ENCODE measurements around the gene CD101. TPM values are rescaled to one million over a fixed set of nuclear protein-coding genes. Genes with fewer than 3 reads are reported as not detected.

Gene CD101
- polyA plus RNA-seq, 3 donors, result 27.2 to 101 (median 54.7) TPM

GRCh38 chr1:116961606-116962005, 40.0 kb upstream of the CD101 start:
- WGBS (ENCODE audit: insufficient coverage), result 96% methylated on average over 4 of the region's 6 CpGs
- Histone ChIP-seq H3K4me2 (replicated peaks; ENCODE audit: extremely low read depth, low read length, poor library complexity, severe bottlenecking) (no peak overlapping the region), H2AFZ (ENCODE audit: insufficient read depth, low read depth, low read length, poor library complexity, severe bottlenecking) (no peak overlapping the region), H3K4me3 (replicated peaks in 1 of 3; ENCODE audit: low read depth in 2 of 3, low read length in 3 of 3) (no peak overlapping the region), H3K27ac (ENCODE audit: low read depth in 1 of 2, low read length in 2 of 2) (no peak overlapping the region), H3K36me3 (replicated peaks in 1 of 2; ENCODE audit: control insufficient read depth in 1 of 2, insufficient read depth in 2 of 2, low read length in 2 of 2) (no peaks in the 10 kb centered on the region), H3K27me3 (ENCODE audit: control insufficient read depth in 2 of 2, insufficient read depth in 2 of 2, low read length in 2 of 2) (no peaks in the 10 kb centered on the region), H3K9me3 (replicated peaks in 1 of 2; ENCODE audit: control insufficient read depth in 1 of 2, insufficient read depth in 1 of 2, low read length in 2 of 2) (no peaks in the 10 kb centered on the region), H3K79me2 (ENCODE audit: insufficient read depth, low read length) (no peaks in the 10 kb centered on the region), H3K4me1 (ENCODE audit: control insufficient read depth in 1 of 2, insufficient read depth in 2 of 2, low read length in 2 of 2) (peaks cover 7% of the 10 kb centered on the region in 2 donors), H4K20me1 (ENCODE audit: insufficient read depth, low read length) (no peaks in the 10 kb centered on the region), H3K9ac (ENCODE audit: insufficient read depth, low read length, poor library complexity, severe bottlenecking) (no peak overlapping the region)
- no peak overlapping the region for H3K4me3 Mint-ChIP-seq
- no peaks in the 10 kb centered on the region for H3K4me1 Mint-ChIP-seq
- H3K27ac Mint-ChIP-seq, result no peak overlapping the region
- no peak for TF ChIP-seq CTCF (IDR thresholded peaks at IDR 0.05)
- peaks cover 2 to 5% (median 4%) of the 10 kb centered on the region in 3 donors for H3K27me3 Mint-ChIP-seq (ENCODE audit: low read depth in 3 of 3)
- no peaks in the 10 kb centered on the region for H3K36me3 Mint-ChIP-seq
- no peaks in the 10 kb centered on the region for H3K9me3 Mint-ChIP-seq
- intact Hi-C loops (cut with micrococcal nuclease), result no loop called here
- no peak for DNase-seq

GRCh38 chr1:116962987-116963639, 38.4 kb upstream of the CD101 start:
- intact Hi-C loops (cut with micrococcal nuclease), result no loop called here
- Histone ChIP-seq H3K79me2 (ENCODE audit: insufficient read depth, low read length) (no peaks in the 10 kb centered on the region), H3K9me3 (replicated peaks in 1 of 2; ENCODE audit: control insufficient read depth in 1 of 2, insufficient read depth in 1 of 2, low read length in 2 of 2) (no peaks in the 10 kb centered on the region), H2AFZ (ENCODE audit: insufficient read depth, low read depth, low read length, poor library complexity, severe bottlenecking) (no peak overlapping the region), H4K20me1 (ENCODE audit: insufficient read depth, low read length) (no peaks in the 10 kb centered on the region), H3K9ac (ENCODE audit: insufficient read depth, low read length, poor library complexity, severe bottlenecking) (no peak overlapping the region), H3K4me3 (replicated peaks in 1 of 3; ENCODE audit: low read depth in 2 of 3, low read length in 3 of 3) (no peak overlapping the region), H3K4me1 (ENCODE audit: control insufficient read depth in 1 of 2, insufficient read depth in 2 of 2, low read length in 2 of 2) (peaks cover 7% of the 10 kb centered on the region in 2 donors), H3K36me3 (replicated peaks in 1 of 2; ENCODE audit: control insufficient read depth in 1 of 2, insufficient read depth in 2 of 2, low read length in 2 of 2) (no peaks in the 10 kb centered on the region), H3K4me2 (replicated peaks; ENCODE audit: extremely low read depth, low read length, poor library complexity, severe bottlenecking) (no peak overlapping the region), H3K27ac (ENCODE audit: low read depth in 1 of 2, low read length in 2 of 2) (no peak overlapping the region), H3K27me3 (ENCODE audit: control insufficient read depth in 2 of 2, insufficient read depth in 2 of 2, low read length in 2 of 2) (no peaks in the 10 kb centered on the region)
- Mint-ChIP-seq H3K9me3 (no peaks in the 10 kb centered on the region), H3K27ac (no peak overlapping the region), H3K4me1 (no peaks in the 10 kb centered on the region), H3K4me3 (no peak overlapping the region), H3K36me3 (no peaks in the 10 kb centered on the region), H3K27me3 (ENCODE audit: low read depth in 3 of 3) (peaks cover 2 to 6% (median 5%) of the 10 kb centered on the region in 3 donors)
- DNase-seq, result no peak
- no peak for TF ChIP-seq CTCF (IDR thresholded peaks at IDR 0.05)
- whole genome bisulfite sequencing (ENCODE audit: insufficient coverage), result 10% methylated on average over 2 of the region's 4 CpGs

All from CD14-positive monocyte (primary cell).